Measurements from ENCODE around the gene METTL22.

The METTL22 gene

DNA sequence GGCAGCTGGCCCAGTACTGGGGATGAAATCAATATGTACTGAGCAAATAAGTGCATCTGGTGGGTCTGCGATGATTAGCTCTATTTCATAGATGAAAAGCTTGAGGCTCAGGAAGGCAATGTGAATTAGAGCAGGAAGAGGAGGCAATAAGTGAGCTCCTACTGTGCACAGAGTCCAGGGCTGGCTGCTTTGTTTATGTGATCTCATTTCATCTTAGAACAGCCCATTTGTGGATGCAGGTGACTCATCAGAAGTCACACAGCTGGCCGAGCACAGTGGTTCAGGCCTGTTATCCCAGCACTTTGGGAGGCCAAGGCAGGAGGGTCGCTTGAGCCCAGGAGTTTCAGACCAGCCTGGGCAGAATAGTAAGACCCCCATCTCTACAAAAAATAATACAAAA is 38.3 kb upstream of the METTL22 start:
- no peaks in the 10 kb centered on the region for H3K4me1 ChIP-seq (ENCODE audit: insufficient read depth, poor library complexity, severe bottlenecking)
- no peaks in the 10 kb centered on the region for H3K9me3 ChIP-seq (ENCODE audit: severe bottlenecking)
- DNase-seq (ENCODE audit: low spot score) (no peak), ATAC-seq (ENCODE audit: low read depth) (peak; percentile 53; the same call in 1 of the 3 replicates)
- no peak overlapping the region for H3K27ac ChIP-seq (ENCODE audit: poor library complexity, severe bottlenecking)
- TF ChIP-seq, protein P1, sequence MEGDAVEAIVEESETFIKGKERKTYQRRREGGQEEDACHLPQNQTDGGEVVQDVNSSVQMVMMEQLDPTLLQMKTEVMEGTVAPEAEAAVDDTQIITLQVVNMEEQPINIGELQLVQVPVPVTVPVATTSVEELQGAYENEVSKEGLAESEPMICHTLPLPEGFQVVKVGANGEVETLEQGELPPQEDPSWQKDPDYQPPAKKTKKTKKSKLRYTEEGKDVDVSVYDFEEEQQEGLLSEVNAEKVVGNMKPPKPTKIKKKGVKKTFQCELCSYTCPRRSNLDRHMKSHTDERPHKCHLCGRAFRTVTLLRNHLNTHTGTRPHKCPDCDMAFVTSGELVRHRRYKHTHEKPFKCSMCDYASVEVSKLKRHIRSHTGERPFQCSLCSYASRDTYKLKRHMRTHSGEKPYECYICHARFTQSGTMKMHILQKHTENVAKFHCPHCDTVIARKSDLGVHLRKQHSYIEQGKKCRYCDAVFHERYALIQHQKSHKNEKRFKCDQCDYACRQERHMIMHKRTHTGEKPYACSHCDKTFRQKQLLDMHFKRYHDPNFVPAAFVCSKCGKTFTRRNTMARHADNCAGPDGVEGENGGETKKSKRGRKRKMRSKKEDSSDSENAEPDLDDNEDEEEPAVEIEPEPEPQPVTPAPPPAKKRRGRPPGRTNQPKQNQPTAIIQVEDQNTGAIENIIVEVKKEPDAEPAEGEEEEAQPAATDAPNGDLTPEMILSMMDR (IDR thresholded peaks at IDR 0.05; ENCODE audit: poor library complexity, severe bottlenecking) = no peak
- no peaks in the 10 kb centered on the region for H3K36me3 ChIP-seq (ENCODE audit: low read depth)
- H3K4me3 ChIP-seq (ENCODE audit: severe bottlenecking) = no peak overlapping the region
- peaks cover under 1% of the 10 kb centered on the region for H3K27me3 ChIP-seq (ENCODE audit: insufficient read depth, poor library complexity, severe bottlenecking)

DNA sequence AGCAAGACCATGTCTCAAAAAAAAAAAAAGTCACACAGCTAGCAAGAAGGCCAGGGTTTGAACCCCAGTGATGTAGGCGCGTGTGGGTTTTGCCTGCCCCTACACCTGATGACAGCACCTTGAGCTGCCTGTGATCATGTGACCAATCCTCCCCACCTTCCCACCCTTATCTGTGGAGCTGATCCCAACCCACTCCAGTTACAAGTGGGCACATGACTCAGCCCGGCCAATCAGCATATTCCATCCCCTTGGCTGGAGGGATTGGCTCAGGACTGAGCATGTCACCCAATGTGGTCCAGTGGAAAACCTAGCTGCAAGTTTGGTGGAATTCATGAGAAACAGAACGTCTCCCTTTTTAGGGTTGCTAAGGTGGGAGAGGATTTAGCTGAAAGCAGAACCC is 37.8 kb upstream of the METTL22 start:
- TF ChIP-seq, protein P1 (IDR thresholded peaks at IDR 0.05; ENCODE audit: poor library complexity, severe bottlenecking) = no peak
- Histone ChIP-seq H3K9me3 (ENCODE audit: severe bottlenecking) (no peaks in the 10 kb centered on the region), H3K27ac (ENCODE audit: poor library complexity, severe bottlenecking) (no peak overlapping the region), H3K27me3 (ENCODE audit: insufficient read depth, poor library complexity, severe bottlenecking) (peaks cover 6% of the 10 kb centered on the region), H3K4me1 (ENCODE audit: insufficient read depth, poor library complexity, severe bottlenecking) (no peaks in the 10 kb centered on the region), H3K4me3 (ENCODE audit: severe bottlenecking) (no peak overlapping the region), H3K36me3 (ENCODE audit: low read depth) (no peaks in the 10 kb centered on the region)
- DNase-seq (ENCODE audit: low spot score) = no peak
- ATAC-seq (ENCODE audit: low read depth) = no peak

DNA sequence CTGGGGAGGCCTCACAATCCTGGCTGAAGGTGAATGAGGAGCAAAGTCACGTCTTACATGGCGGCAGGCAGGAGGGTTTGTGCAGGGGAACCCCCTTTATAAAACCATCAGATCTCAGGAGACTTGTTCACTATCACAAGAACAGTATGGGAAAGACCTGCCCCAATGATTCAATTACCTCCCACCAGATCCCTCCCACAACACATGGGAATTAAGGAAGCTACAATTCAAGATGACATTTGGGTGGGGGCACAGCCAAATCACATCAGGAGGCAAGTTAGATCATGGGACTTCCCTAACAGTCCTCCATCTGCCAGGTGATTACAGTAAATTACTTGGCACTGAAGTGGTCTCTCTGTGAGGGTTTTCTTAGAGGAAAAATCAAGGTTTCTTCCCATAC is 36.5 kb upstream of the METTL22 start:
- Histone ChIP-seq H3K4me3 (ENCODE audit: severe bottlenecking) (no peak overlapping the region), H3K4me1 (ENCODE audit: insufficient read depth, poor library complexity, severe bottlenecking) (no peaks in the 10 kb centered on the region), H3K9me3 (ENCODE audit: severe bottlenecking) (no peaks in the 10 kb centered on the region), H3K27ac (ENCODE audit: poor library complexity, severe bottlenecking) (no peak overlapping the region), H3K27me3 (ENCODE audit: insufficient read depth, poor library complexity, severe bottlenecking) (peaks cover 19% of the 10 kb centered on the region), H3K36me3 (ENCODE audit: low read depth) (no peaks in the 10 kb centered on the region)
- DNase-seq (ENCODE audit: low spot score) (no peak), ATAC-seq (ENCODE audit: low read depth) (no peak)
- TF ChIP-seq, protein P1 (IDR thresholded peaks at IDR 0.05; ENCODE audit: poor library complexity, severe bottlenecking) = no peak

DNA sequence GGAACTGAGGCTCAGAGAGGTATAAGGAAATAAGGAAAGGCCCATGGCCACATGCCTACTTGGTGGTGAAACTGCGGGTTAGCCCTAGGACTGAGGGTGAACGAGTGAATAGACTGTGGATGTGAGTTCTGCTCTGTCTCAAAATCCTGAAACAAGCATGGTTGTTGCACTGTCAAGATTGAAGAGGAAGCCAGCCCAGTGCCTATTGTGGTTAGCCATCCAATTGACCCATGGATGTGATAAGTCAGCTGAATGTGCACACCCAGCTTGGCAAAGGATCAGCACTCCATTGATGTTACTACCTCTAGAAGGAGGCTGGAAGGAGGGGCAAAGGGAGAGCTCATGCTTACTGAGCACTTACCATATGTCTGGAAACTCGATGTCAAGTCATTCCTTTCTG is 35.6 kb upstream of the METTL22 start:
- peaks cover 27% of the 10 kb centered on the region for H3K27me3 ChIP-seq (ENCODE audit: insufficient read depth, poor library complexity, severe bottlenecking)
- H3K27ac ChIP-seq (ENCODE audit: poor library complexity, severe bottlenecking) = no peak overlapping the region
- DNase-seq (ENCODE audit: low spot score) (no peak), ATAC-seq (ENCODE audit: low read depth) (no peak)
- H3K36me3 ChIP-seq (ENCODE audit: low read depth) = no peaks in the 10 kb centered on the region
- H3K4me1 ChIP-seq (ENCODE audit: insufficient read depth, poor library complexity, severe bottlenecking) = no peaks in the 10 kb centered on the region
- TF ChIP-seq, protein P1 (IDR thresholded peaks at IDR 0.05; ENCODE audit: poor library complexity, severe bottlenecking) = no peak
- H3K9me3 ChIP-seq (ENCODE audit: severe bottlenecking) = no peaks in the 10 kb centered on the region
- no peak overlapping the region for H3K4me3 ChIP-seq (ENCODE audit: severe bottlenecking)

DNA sequence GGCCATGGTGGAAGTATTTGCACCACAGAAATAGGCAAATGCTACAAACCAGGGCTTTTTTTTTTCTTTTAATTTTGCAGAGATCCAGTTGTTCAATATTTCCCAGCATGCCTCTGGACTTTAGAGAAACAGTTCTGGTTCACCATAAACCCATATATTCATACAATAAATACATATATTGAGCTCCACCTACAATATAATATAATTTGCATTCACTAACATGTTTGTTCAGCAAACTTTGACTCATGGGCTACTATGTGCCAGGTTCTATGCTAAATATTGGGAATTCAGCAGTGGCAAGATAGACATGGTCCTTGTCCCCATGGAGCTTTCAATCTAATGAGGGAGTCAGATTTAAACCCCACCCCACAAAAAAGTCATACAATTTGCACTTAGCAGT is 34.4 kb upstream of the METTL22 start:
- no peak for DNase-seq (ENCODE audit: low spot score)

More for the DNA sequence above, 34.4 kb upstream of the METTL22 start:
- H3K36me3 ChIP-seq (ENCODE audit: low read depth) = no peaks in the 10 kb centered on the region
- peaks cover 28% of the 10 kb centered on the region for H3K27me3 ChIP-seq (ENCODE audit: insufficient read depth, poor library complexity, severe bottlenecking)
- ATAC-seq (ENCODE audit: low read depth) = no peak
- no peak overlapping the region for H3K4me3 ChIP-seq (ENCODE audit: severe bottlenecking)
- no peak overlapping the region for H3K27ac ChIP-seq (ENCODE audit: poor library complexity, severe bottlenecking)
- TF ChIP-seq, protein P1 (IDR thresholded peaks at IDR 0.05; ENCODE audit: poor library complexity, severe bottlenecking) = no peak
- no peaks in the 10 kb centered on the region for H3K4me1 ChIP-seq (ENCODE audit: insufficient read depth, poor library complexity, severe bottlenecking)
- no peaks in the 10 kb centered on the region for H3K9me3 ChIP-seq (ENCODE audit: severe bottlenecking)
